Tibial nerve (tissue), 4 donors: ENCODE results near the gene ATP13A2. TPM values are rescaled to one million over a fixed set of nuclear protein-coding genes. Genes with fewer than 3 reads are reported as not detected.
A peak's percentile ranks its signal among the peaks of the same experiment; 100 is the strongest.
"Not testable (repeated sequence)": the region's sequence is repeated elsewhere in the genome, so short reads cannot be mapped to it uniquely, and the experiment has no call there.

Experiments
- DNase-seq, 2 donors: peaks; one replicate each; pipeline ENCODE4 v3.0.0-alpha.2; 2019; ENCODE audit warnings: low spot score in 2 of 2
- H3K27ac ChIP-seq, 4 donors: fragments of 200-600 bp; sonication (generic) in 3 of 4; one replicate each; pipeline ENCODE4 v1.5.1; 2017 to 2019; ENCODE audit warnings: mild to moderate bottlenecking in 1 of 4
- H3K27me3 ChIP-seq, 2 donors: fragments of 200-600 bp; sonication (generic) in 1 of 2; one replicate each; pipeline versions ENCODE4 v1.5.1 to v1.6.0; 2017 to 2019
- H3K36me3 ChIP-seq, 3 donors: fragments of 200-600 bp; sonication (generic); one replicate each; pipeline ENCODE4 v1.5.1; 2018 to 2019
- H3K4me1 ChIP-seq, 4 donors: fragments of 200-600 bp; sonication (generic) in 3 of 4; one replicate each; pipeline ENCODE4 v1.5.1; 2017 to 2019
- H3K4me3 ChIP-seq, 4 donors: fragments of 200-600 bp; sonication (generic) in 3 of 4; one replicate each; pipeline ENCODE4 v1.5.1; 2017 to 2019; ENCODE audit warnings: mild to moderate bottlenecking in 1 of 4, moderate library complexity in 1 of 4
- H3K9me3 ChIP-seq, 4 donors: fragments of 200-600 bp; sonication (generic) in 3 of 4; one replicate each; pipeline ENCODE4 v1.5.1; 2017 to 2019
- EP300 ChIP-seq, 2 donors: sonication (generic); formaldehyde crosslinking; IDR thresholded peaks; one replicate each; pipeline ENCODE4 v1.6.1; 2017; ENCODE audit warnings: antibody characterized with exemption in 2 of 2, mild to moderate bottlenecking in 1 of 2
- POLR2A ChIP-seq, 2 donors: fragments of 450-650 bp; IDR thresholded peaks; one replicate each; pipeline ENCODE4 v1.6.1; 2017; ENCODE audit warnings: antibody characterized with exemption in 2 of 2, mild to moderate bottlenecking in 2 of 2, moderate library complexity in 2 of 2
- WGBS, 2 donors: methylation state at CpG; one replicate each; pipeline ENCODE4 v1.1.5; 2018; 5-methylcytosine and 5-hydroxymethylcytosine counted together
- total RNA-seq, 4 donors: library from RNA; depleted of rRNA; stranded (reverse); fragments of >200 nt; gene quantifications; one replicate each; pipeline ENCODE4 v1.1.0, GENCODE V29; 2016
- TF ChIP-seq, protein P1 (sequence below), 5 experiments: fragments of 200-600 bp in 3 of 5; fragments of 450-650 bp in 2 of 5; sonication (generic) in 3 of 5; IDR thresholded peaks; one replicate each; pipeline ENCODE4 v1.5.1; 2016 to 2019; ENCODE audit warnings: antibody characterized with exemption in 5 of 5, mild to moderate bottlenecking in 3 of 5, moderate library complexity in 2 of 5

The ATP13A2 gene
- total RNA-seq, 4 donors from 2014 or later, result 29.7 to 64.2 (median 42.1) TPM

DNA sequence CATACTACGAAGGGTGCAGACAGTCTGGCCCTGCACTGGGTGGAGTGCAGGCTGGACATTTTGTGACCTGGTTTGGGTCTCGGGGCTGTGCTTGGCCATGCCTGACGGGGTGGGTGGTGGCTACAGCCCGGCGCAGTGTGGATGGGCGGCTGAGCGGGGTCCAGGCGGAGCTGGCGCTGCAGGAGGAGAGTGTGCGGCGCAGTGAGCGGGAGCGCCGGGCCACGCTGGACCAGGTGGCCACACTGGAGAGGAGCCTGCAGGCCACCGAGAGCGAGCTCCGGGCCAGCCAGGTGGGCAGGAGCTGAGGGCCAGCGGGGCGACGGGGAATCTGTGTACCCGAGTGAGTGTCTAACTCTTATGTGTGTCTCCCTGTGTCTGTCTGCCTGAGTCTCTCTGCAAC is 45.4 kb downstream of the ATP13A2 start:
- no peak overlapping the region for H3K27ac ChIP-seq
- no peak overlapping the region for H3K4me3 ChIP-seq
- H3K36me3 ChIP-seq, result peaks cover 0 to 74% (median 3%) of the 10 kb centered on the region in 3 donors
- H3K4me1 ChIP-seq, result peaks cover 0 to 18% (median 2%) of the 10 kb centered on the region in 4 donors
- TF ChIP-seq POLR2A (IDR thresholded peaks at IDR 0.05) (no peak), EP300 (IDR thresholded peaks at IDR 0.05) (no peak)
- TF ChIP-seq, protein P1, sequence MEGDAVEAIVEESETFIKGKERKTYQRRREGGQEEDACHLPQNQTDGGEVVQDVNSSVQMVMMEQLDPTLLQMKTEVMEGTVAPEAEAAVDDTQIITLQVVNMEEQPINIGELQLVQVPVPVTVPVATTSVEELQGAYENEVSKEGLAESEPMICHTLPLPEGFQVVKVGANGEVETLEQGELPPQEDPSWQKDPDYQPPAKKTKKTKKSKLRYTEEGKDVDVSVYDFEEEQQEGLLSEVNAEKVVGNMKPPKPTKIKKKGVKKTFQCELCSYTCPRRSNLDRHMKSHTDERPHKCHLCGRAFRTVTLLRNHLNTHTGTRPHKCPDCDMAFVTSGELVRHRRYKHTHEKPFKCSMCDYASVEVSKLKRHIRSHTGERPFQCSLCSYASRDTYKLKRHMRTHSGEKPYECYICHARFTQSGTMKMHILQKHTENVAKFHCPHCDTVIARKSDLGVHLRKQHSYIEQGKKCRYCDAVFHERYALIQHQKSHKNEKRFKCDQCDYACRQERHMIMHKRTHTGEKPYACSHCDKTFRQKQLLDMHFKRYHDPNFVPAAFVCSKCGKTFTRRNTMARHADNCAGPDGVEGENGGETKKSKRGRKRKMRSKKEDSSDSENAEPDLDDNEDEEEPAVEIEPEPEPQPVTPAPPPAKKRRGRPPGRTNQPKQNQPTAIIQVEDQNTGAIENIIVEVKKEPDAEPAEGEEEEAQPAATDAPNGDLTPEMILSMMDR (IDR thresholded peaks at IDR 0.05), result no peak
- DNase-seq, result no peak
- H3K27me3 ChIP-seq, result no peaks in the 10 kb centered on the region
- H3K9me3 ChIP-seq, result no peaks in the 10 kb centered on the region
- 96% methylated on average over 22 of the region's 22 CpGs for WGBS, 2 donors

GRCh38 chr1:16965486-16966067 is 46.2 kb downstream of the ATP13A2 start:
- no peaks in the 10 kb centered on the region for H3K9me3 ChIP-seq
- H3K27ac ChIP-seq, result no peak overlapping the region
- peaks cover 0 to 22% (median 6%) of the 10 kb centered on the region in 4 donors for H3K4me1 ChIP-seq
- 89 to 92% methylated on average over 7 to 13 of the region's 13 CpGs for WGBS, 2 donors
- no peak overlapping the region for H3K4me3 ChIP-seq
- DNase-seq, result no peak
- TF ChIP-seq, protein P1 (IDR thresholded peaks at IDR 0.05), result no peak
- TF ChIP-seq POLR2A (IDR thresholded peaks at IDR 0.05), result no peak
- TF ChIP-seq EP300 (IDR thresholded peaks at IDR 0.05), result no peak
- no peaks in the 10 kb centered on the region for H3K27me3 ChIP-seq
- H3K36me3 ChIP-seq, result peaks cover 0 to 67% (median 3%) of the 10 kb centered on the region in 3 donors

DNA sequence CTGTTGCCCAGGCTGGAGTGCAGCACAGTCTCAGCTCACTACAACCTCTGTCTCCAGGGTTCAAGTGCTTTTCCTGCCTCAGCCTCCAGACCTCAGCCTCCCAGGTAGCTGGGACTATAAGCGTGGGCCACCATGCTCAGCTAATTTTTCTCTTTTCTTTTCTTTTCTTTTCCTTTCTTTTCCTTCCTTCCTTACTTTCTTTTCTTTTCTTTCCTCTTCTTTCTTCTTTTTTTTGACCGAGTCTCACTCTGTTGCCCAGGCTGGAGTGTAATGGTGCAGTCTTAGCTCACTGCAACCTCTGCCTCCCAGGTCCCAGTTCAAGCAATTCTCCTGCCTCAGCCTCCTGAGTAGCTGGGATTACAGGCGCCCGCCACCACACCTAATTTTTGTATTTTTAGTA is 47.6 kb downstream of the ATP13A2 start:
- not testable (repeated sequence) for H3K4me3 ChIP-seq, H3K27me3 ChIP-seq, H3K9me3 ChIP-seq, H3K27ac ChIP-seq, DNase-seq
- H3K4me1 ChIP-seq, result peaks cover 0 to 29% (median 11%) of the 10 kb centered on the region in 4 donors
- whole genome bisulfite sequencing, 2 donors, result 91 to 98% methylated on average over 4 of the region's 4 CpGs
- peaks cover 0 to 56% (median 3%) of the 10 kb centered on the region in 3 donors for H3K36me3 ChIP-seq

GRCh38 chr1:16961297-16962133 is 50.2 kb downstream of the ATP13A2 start:
- Histone ChIP-seq H3K27me3 (no peaks in the 10 kb centered on the region), H3K4me1 (peaks cover 0 to 19% (median 11%) of the 10 kb centered on the region in 4 donors), H3K4me3 (peak overlapping the region; percentile 15 to 56 (median 32)), H3K27ac (peak overlapping the region in 2 of 4 donors; percentile 17 to 73), H3K9me3 (no peaks in the 10 kb centered on the region), H3K36me3 (peaks cover 0 to 57% (median 3%) of the 10 kb centered on the region in 3 donors)
- no peak for TF ChIP-seq EP300 (IDR thresholded peaks at IDR 0.05)
- TF ChIP-seq, protein P1 (IDR thresholded peaks at IDR 0.05), result no peak
- TF ChIP-seq POLR2A (IDR thresholded peaks at IDR 0.05), result no peak
- DNase-seq, result no peak
- WGBS, 2 donors, result 88 to 90% methylated on average over 14 of the region's 14 CpGs

DNA sequence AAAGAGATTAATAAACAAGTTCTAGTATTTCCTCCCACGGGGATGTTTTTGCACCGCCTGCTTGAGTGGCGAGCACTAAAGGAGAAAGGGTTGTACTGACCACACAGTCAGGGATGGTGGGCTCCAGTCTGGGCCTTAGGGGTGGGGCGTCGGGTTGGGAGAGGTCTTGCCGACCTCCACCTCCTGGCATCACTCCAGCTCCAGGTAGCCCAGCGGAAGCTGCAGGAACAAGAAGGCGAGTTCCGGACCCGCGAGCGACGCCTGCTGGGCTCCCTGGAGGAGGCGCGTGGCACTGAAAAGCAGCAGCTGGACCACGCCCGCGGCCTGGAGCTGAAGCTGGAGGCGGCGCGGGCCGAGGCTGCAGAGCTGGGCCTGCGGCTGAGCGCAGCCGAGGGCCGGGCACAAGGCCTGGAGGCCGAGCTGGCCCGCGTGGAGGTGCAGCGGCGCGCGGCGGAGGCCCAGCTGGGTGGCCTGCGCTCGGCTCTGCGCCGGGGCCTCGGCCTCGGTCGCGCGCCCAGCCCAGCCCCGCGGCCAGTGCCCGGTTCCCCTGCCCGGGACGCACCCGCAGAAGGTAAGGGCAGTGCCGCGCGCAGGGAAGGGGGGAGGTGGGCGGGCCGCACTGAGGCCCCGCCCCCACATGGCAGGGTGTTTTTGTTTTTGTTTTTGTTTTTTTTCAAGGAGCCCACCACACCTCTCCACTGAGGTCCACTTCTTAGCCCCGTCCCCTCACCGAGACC is 51.0 kb downstream of the ATP13A2 start:
- peak; percentile 69 to 77 for DNase-seq
- peak overlapping the region; percentile 22 to 56 (median 41) for H3K4me3 ChIP-seq
- 6 to 9% methylated on average over 50 to 53 of the region's 57 CpGs for WGBS, 2 donors
- H3K4me1 ChIP-seq, result peaks cover 0 to 19% (median 11%) of the 10 kb centered on the region in 4 donors
- H3K9me3 ChIP-seq, result no peaks in the 10 kb centered on the region
- peaks cover 0 to 57% (median 0%) of the 10 kb centered on the region in 3 donors for H3K36me3 ChIP-seq
- H3K27ac ChIP-seq, result peak overlapping the region in 3 of 4 donors; percentile 64 to 74 (median 73)
- no peaks in the 10 kb centered on the region for H3K27me3 ChIP-seq
- TF ChIP-seq, protein P1 (IDR thresholded peaks at IDR 0.05), result peak; percentile 55 to 78 (median 76)
- no peak for TF ChIP-seq POLR2A (IDR thresholded peaks at IDR 0.05)
- peak in 1 of 2 donors; percentile 9 for TF ChIP-seq EP300 (IDR thresholded peaks at IDR 0.05)
